ENCODE measurements around the gene SMAD6. TPM values are rescaled to one million over a fixed set of nuclear protein-coding genes. Genes with fewer than 3 reads are reported as not detected.
A peak's percentile ranks its signal among the peaks of the same experiment; 100 is the strongest.

The SMAD6 gene
- total RNA-seq, 1 donor from 2014 or later, result 16.2 TPM

DNA sequence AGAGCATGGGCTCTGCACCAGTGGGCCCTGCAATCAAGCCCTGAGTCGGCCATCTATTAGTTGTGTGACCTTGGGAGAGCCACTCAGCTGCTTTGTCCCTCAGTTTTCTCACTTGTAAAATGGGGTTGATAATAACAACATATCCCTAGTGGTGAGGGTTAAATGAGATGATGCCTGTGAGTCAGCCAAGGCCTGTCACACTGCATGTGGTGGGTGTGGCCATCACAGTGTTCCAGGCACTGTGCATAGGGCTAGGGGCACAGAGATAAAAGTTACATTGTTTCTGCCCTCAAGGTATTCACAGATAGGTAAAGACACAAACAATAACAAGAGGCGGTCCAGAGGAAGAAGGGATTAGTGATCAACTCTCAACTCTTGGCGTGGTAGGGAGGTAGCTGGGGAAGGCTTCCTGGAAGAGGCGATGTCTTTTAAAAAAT, 19.5 kb downstream of the SMAD6 start:
- no peak for DNase-seq

DNA sequence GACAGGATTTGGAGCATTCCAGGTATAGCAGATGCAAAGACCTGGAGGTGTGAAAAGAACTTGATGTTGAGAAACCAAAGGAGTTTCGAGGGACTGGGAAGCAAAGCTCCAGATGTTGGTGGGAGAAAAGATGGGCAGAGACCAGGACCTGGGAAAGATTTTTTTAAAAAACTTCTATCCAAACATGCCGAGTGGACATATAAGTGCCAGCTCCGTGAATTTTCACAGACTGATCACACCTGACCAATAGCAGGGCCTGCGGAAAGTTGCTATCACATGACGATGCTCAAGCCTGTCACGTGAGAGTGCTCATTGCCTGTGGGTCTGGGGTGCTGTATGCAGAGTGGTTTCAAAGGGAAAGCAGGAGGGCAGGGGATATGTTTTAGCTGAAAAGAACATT, 19.9 kb downstream of the SMAD6 start:
- no peak for DNase-seq

DNA sequence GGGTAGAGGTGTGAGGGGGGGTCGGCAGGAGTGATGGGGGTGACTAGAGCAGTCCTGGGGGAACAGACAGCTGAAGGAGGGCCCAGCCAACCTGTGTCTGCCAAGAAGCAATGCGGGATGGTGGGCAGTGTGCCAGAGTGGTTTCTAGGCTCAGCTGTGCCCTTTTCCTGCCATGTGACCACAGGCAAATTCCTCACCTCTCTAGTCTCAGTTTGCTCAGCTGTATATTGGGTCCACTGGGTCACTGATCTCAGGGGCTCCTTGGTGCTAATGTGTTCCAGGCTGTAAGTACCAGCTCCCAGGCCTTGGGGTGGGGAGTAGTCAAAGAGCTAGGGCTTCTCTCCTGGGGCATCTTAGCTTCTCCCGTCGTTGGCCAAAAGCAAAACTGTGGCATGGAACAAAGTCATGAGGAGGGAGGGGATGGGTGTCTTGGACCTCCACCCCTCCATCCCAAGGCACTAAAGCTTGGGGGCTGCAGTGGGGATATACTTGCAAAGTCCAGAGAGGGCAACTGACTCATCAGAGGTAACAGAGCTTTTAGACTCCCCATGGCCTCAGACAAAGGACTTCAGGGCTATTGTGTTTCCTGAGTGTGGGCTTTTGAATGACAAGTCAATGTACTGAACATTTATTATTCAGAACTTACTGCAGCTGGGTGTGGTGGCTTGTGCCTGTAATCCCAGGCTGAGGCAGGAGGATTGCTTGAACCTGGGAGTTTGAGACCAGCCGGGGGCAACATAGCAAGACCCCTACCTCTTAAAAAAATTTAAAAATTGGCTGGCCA, 20.9 kb downstream of the SMAD6 start:
- no peak for DNase-seq

- DNase-seq, result no peak
Observed at GRCh38 chr15:66723826-66724731, 22.0 kb downstream of the SMAD6 start.

DNA sequence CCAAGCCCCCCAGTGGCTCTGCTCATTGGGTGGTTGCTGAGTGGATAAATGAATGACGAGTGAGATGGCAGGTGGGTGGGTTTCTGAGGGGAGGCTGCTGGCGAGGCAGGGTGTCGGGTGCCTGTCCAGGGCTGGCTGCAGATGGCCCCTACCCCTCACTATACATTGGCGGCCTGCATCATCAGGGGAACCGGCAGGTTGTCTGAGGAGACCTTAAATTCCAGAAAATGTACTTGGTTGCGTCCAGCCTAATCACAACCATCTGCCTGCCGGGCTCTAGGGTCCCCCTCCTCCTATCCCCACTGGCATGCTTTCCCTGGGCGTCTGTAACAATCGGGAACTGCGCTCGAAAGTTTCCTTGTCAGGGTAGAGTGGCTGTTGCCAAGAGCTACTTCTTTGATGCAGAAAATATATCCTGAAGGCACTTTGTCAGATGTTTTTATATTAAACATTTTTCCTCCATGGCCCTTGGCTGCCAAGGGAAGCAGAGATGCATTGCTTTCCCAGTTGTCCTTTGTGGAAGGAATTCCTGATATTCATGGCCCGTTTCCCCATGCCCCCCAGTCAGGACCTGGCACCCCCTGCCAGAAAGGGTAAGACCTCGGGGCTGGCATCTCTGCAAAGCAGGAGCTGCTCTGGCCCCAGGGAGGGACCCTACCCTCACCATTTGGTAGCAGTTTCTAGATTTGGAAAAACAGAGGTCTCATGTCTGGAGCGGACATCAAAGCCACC, 22.9 kb downstream of the SMAD6 start:
- peak; percentile 6 for DNase-seq

GRCh38 chr15:66725464-66725785, 23.4 kb downstream of the SMAD6 start:
- no peak for DNase-seq

DNA sequence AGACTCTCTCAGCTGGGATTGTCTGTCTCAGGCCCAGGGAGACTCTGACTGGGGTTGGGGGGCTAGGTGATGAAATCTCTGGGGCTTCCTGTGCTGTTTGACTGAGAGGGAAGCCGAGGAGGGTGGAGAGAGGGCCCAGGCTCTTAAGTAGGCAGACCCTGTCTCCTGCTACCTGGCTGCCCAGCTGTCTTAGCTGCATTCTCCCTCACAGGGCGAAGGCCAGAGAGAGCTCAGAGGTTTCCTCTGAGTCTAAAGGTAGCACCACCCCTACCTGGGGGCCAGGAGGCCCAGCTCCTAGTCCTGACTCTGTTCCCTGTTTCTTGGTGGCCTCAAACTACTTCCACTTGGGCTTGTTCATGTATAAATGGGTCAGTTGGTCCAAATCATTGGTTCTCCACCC, 24.4 kb downstream of the SMAD6 start:
- no peak for DNase-seq

DNA sequence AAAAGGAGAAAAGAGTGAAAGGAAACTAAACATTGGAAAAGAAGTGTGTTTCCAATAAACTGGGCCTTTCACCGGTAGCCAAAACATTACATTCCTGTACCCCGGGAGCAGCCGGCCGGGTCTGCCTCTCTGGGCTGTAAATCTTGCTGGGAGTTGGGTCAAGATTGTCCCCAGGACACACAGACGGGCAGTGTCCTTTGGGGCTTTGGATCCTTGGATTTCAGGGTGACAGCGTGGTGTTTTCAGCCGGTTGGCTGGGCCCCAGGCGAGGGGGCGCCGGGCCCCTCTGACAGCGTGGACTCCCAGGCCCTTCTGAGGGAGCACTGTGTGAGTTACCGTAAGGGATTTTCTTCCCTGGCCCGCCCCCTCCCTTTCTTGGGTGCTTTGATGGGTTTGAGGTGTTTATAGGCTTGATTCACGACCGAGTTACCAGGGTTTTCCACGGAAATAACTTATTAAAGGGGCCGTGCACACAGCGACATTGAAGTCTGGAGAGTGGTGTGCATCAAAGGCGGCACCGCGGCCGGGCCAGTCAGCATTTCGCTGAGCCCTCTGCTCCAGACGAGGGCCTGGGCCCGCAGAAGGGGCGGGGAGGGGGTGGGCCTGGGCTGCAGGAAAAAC, 27.4 kb downstream of the SMAD6 start:
- peak; percentile 53 for DNase-seq

DNA sequence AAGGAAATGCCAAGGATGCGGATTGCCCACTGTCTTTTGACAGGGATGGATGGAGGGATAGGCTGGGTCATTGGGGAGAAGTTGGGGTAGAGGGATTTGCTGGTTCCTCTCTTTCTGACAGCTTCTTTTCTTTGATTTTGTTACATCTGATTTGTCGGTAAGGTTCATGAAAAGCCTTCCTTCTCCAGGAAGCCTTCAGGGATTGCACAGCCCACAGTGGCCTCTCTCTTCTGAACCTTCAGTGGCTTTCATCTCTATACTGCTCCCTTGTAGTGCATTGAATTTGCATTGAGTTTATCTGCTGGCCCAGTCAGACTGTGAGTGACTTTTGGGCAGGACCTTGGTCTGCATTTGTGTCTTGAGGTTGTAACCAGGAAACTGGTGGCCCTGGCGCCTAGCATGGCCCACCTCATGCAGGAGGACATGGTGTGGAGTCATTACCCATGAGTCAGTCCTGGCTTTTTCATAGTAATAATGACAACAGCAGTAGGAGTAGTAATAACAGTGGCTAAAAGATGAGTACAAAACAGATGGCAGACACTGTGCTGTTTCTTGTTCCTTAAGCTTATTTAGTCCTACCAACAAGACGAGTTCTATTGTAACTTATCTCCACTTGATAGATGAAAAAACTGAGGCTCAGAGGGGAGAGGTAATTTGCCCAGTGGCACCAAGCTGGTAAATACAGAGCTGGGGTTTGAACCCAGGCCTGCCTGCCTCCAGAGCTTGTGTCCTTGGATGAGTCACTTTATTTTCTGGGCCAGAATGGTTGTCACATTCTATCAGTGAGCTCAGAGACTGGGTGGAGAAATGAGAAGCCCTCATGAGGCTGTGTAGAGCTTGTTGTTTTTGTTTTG, 28.4 kb downstream of the SMAD6 start:
- DNase-seq, result no peak

GRCh38 chr15:66733976-66734375, 31.9 kb downstream of the SMAD6 start:
- DNase-seq, result no peak

GRCh38 chr15:66734961-66735908, 33.2 kb downstream of the SMAD6 start:
- no peak for DNase-seq

DNA sequence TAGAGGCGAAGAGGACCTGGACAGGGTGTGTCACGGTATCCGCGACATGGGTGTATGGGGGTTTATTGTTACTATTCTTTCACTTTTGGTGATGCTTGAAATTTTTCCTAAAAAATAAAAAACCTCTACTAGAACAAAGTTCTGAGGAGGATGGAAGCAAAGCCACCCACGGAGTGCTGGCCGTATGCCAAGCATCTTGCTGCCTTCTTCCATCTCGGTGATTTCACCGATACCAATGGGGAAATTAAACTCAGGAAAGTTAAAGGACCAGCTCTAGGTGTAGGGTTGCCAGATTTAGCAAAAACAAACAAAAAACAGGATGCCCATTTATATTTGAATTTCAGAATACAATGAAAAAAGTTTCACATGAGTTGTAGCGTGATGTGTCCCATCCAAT, 33.9 kb downstream of the SMAD6 start:
- peak; percentile 34 for DNase-seq

DNA sequence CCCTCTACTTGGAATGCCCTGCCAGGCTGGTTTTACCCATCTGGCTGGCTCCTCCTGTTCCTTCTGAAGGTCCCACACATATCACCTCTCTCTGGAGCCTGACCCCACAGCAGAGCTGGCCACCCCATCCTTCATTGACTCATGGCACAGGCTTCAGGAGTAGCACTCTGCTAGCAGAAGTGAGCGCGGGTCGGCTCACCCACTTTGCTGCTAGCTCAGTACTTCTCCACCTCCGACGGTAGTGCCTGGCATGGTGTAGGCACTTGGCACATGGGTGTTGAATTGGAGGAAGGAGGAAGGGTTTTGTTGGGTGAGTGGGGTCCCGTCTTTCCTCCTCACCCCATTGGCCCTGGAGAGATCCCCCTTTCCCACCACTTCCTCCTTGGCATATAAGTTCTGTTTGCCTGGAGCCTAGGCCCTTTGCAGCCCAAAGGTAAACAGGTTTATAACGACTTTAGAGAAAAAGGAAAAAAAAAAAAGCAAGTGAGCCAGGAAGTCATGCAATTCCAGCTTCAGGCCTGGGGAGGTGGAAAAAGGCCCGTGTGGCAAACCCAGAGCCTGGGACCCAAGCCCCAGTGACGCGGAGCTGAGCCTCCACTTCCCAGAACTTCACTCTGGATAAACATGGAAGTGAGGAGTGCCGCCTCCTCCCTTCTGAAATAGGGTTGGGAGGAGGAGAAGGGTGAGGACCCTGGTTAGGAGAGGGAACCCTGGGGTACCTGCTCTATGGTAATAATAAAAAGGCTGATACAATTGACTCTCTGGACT, 35.4 kb downstream of the SMAD6 start:
- no peak for DNase-seq

- DNase-seq, result no peak
Observed at GRCh38 chr15:66738116-66738515, 36.1 kb downstream of the SMAD6 start.

DNA sequence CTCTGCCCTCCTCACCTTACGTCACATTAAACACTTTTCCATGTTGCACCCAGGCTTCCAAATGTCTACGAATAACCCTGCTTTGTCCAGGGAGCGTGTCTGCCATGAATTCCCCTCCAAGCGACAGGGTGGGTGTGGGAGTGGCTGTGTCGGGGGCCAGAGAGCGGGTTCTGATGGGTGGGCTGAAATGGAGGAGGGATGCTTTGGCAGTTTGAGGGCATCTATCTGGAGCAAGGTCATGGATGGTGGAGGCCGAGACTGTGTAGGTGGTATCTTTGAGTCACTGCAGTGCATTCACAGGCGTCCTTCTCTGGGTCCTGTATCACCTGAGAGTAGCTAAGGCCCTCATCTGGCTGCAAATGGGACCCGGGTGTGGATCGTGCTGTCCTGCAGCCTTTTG, 36.6 kb downstream of the SMAD6 start:
- DNase-seq, result no peak

DNA sequence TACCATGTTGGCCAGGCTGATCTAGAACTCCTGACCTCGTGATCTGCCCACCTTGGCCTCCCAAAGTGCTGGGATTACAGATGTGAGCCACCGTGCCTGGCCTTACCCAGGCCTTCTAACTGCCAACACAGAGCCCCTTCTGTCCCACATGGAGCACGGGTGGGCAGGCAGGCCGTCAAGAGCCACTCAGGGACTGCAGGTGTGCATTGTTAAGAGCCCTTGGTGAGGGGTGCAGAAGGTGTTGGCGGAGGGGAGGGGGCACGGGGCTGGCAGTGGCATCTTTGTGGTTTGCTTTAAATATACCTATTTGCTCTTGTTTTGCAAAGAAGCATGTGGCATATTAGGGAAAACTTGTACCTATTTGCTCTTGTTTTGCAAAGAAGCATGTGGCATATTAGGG, 37.3 kb downstream of the SMAD6 start:
- DNase-seq, result no peak

DNA sequence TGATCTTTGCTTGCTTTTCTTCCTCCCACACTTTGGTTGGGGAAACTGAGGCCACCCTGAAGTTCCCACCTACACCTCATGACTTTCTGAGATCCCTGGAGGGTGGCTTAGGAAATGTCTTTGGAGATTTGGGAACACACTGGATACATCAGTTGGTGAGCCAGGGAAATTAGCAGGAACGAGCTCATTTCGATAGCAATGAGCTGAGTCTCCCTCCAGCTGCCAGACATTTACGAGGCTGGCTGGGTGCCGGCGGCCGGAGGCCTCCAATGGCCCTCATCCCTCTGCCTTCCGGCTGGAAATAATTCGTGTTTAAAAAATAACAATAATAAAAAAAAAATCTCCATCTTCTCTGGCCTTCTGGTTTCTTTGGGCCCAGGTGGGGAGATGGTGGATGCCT, 38.8 kb downstream of the SMAD6 start:
- peak; percentile 20 for DNase-seq

- DNase-seq, result no peak
Observed at GRCh38 chr15:66741646-66742045, 39.6 kb downstream of the SMAD6 start.

DNA sequence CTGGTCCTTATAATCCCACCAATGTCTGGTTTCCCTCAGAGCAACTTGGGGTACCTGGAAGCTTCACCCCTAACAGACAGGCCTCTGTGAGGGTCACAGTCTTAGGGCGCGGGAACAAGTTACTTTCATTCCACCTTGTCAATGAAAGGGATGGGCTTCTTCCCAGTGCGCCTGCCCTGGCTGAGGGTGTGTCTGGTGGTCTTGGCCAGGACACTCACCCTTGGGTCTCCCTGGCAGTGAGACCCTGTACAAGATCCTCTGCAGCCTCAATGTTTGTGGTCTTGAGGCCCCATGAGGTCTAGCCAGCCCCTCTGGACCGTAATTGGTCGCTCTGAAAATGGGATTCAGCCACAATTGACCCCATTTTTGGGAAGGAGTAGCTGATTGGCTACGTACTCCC, 40.2 kb downstream of the SMAD6 start:
- no peak for DNase-seq

- DNase-seq, result no peak
Observed at GRCh38 chr15:66743204-66743603, 41.2 kb downstream of the SMAD6 start.

All from skin of body (tissue), 2 donors.